Cardiac septum (tissue), 1 donor: ENCODE measurements around the gene NTHL1. TPM values are rescaled to one million over a fixed set of nuclear protein-coding genes. Genes with fewer than 3 reads are reported as not detected.

ENCODE experiments used
- DNase-seq: peaks from one replicate; pipeline ENCODE4 v3.0.0-alpha.2; 2020; ENCODE audit warnings: low spot score
- intact Hi-C: fragments of 100-400 bp; cut with DNase I; formaldehyde crosslinking; loops from one replicate; pipeline ENCODE4 v1.14.0; 2022
- long read RNA-seq: library from polyadenylated mRNA; unstranded; transcript quantifications from one replicate; pipeline ENCODE4 v2.0.0, GENCODE V29; 2021
- total RNA-seq: library from RNA; stranded (reverse); fragmentation: NEBNext Ultra II Directional; extraction: Animal tissue kit (Norgen Biotek cat#: 25700); gene quantifications from one replicate; pipeline ENCODE4 v1.2.1, GENCODE V29; 2021
- donor health status: DM: no; HTN: no; CAD: no.

NTHL1 gene
- 10.4 TPM for total RNA-seq
- long read RNA-seq, transcript NTHL1-201 (6 exons, 1,067 nt), result major isoform, 13 of 19 reads
- long read RNA-seq, partial matches to known transcripts, result 0 of 19 reads
- long read RNA-seq, other reads (novel, unspliced or antisense), result 6 of 19 reads

DNA sequence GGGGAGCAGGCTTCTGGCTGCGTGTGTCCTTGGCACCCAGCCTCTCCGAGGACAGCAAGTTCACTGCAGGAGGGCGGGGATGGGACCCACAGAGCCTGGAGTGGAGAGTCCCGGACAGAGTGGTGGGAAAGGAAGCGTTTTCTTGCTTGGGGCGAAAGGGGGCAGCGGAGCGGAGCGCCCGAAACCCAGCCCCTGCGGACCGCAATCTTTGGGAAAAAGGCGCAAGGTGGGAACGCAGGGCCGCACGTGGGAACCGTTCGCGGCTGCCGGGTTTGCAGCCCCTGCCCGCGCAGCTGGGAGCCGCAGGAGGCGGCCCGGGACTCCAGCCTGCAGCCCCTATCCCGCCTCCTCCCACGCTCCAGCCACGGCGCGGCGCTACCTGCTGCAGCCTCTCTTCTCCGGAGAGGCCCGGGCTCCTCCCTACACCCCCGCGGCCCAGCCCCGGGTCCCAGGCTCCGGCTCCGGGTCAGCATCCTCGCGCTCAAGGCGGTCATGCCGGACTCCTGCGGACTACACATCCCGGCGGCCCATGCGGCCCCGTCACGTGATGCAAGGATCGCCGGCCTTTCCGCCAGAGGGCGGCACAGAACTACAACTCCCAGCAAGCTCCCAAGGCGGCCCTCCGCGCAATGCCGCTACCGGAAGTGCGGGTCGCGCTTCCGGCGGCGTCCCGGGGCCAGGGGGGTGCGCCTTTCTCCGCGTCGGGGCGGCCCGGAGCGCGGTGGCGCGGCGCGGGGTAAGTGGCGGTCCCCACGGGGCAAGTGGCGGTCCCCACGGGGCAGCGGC lies at the start of gene NTHL1, which contains the start of gene TSC2:
NTHL1 (minus strand) TSS at position 505 of the 786 bp plus-strand sequence; CDS start at position 494, 11 bp downstream.
TSC2 (plus strand) TSS at position 656 of the 786 bp plus-strand sequence. CDS start 631 bp downstream, outside the sequence.
- peak; percentile 98 for DNase-seq
- intact Hi-C loops, result loop anchor here (5.0 kb wide), 1 partner anchor 35 kb away; no protein-coding TSS in a partner anchor

DNA sequence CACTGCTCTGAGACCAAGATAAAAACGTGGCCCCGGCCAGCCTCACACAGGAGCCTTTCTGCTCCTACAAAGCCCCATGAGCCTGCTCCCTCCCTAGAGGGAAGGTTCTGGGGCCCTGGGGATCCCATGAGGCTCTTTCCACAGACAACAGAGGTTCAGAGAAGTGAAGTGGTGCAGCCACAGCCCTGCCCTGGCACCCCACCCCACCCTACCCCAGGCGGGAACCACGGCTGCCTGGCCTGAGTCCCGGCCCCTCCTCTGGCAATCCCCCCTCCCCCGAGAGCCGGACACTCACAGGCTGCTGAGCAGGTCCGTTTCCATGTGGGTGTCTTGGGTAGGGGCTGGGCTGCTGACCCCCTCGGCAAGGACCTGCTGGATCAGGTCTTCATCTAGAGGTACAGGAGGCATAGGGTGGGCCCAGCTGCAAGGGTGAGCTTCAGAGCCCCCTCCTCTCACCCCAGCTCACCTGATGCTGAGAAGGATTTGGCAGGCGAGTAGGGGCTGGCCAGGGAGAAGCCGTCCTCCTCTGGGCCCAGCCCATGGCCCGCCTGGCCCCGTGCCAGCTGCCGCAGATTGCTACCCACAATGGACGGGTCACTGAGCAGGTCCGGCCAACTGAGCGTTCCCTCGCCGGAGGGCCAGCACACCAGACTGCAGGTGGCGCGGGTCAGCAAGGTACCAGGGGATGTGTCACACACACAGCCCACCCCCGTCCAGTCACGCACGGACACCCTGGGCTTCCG lies 49.4 kb upstream of the NTHL1 start:
- DNase-seq, result no peak
- intact Hi-C loops, result no loop called here

DNA sequence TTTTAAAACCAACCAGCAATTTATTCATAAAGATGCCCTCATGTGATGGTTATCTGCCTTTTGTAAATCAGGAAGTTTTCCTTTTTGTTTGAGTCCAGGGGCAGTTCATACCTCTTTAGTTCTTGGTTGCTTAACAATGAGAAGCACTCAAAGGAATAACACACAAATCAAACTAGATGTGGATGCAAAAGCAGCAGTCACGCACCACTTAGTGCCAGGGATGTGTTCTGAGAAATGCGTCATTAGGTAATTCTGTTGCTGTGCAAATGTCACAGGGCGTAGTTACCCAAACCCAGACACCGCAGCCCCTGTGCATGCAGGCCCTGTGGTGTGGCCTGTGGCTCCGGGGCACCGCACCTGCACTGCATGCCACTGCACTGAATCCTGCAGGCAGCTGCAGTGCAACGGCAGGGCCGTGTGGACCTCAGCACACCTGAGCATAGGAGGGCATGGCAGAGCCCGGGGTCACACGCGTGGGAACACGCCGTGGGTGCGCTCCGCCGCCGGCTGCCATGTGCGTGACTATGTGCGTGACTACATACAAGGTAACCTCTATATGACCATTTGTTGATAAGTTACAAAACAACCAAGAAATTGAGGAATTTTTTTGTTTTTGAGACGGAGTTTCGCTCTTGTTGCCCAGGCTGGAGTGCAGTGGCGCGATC lies 48.4 kb upstream of the NTHL1 start:
- intact Hi-C loops, result no loop called here
- no peak for DNase-seq

DNA sequence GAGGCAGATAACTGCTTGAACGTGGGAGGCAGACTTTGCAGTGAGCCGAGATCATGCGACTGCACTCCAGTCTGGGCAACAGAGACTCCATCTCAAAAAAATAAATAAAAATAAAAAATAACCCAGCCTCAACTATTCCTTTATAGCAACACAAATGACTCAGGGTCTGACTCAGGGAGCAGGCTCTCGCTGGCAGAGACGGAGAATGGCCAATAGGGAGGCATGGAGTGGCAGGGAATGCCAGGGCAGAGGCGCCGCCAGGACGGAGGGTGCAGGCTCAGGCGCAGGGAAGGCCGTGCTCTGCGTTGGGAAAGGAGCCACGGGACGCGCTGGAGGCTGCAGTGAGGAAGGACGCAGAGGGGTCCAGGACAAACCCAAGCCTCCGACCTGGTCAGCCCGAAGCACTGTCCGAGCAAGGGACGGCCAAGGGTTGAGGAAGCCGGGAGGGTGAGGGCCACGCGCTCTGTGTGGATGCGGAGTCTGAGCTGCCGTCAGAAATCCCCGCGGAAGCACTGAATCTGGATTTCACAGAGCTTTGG lies 47.8 kb upstream of the NTHL1 start:
- intact Hi-C loops, result no loop called here
- DNase-seq, result no peak

- intact Hi-C loops, result no loop called here
- DNase-seq, result no peak
Measured at GRCh38 chr16:2093793-2094192, 46.2 kb upstream of the NTHL1 start.

- no peak for DNase-seq
- intact Hi-C loops, result no loop called here
Measured at GRCh38 chr16:2092866-2093265, 45.2 kb upstream of the NTHL1 start.

DNA sequence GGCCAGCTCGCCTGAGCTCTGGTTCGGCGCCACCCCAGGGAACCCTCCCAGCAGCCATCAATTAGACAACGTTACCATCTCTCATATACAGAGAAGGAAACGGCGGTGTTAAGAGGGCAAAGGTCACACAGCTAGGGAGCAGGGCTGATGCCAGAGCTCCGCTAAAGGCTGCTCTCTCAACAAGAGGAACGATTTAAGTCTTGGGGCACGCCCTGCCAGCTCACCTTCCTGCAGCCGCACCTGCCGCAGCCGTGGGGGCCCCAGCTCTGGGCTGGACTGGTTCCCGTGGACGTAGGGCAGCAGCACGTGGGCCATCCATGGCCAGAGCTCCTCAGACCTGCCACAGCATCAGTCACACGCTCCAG lies 44.6 kb upstream of the NTHL1 start:
- DNase-seq, result no peak
- intact Hi-C loops, result no loop called here

GRCh38 chr16:2091547-2092255 lies 44.1 kb upstream of the NTHL1 start:
- intact Hi-C loops, result no loop called here
- no peak for DNase-seq

- intact Hi-C loops, result no loop called here
- DNase-seq, result no peak
Measured at GRCh38 chr16:2090777-2091546, 43.3 kb upstream of the NTHL1 start.

- intact Hi-C loops, result no loop called here
- DNase-seq, result no peak
Measured at GRCh38 chr16:2090481-2090776, 42.8 kb upstream of the NTHL1 start.

DNA sequence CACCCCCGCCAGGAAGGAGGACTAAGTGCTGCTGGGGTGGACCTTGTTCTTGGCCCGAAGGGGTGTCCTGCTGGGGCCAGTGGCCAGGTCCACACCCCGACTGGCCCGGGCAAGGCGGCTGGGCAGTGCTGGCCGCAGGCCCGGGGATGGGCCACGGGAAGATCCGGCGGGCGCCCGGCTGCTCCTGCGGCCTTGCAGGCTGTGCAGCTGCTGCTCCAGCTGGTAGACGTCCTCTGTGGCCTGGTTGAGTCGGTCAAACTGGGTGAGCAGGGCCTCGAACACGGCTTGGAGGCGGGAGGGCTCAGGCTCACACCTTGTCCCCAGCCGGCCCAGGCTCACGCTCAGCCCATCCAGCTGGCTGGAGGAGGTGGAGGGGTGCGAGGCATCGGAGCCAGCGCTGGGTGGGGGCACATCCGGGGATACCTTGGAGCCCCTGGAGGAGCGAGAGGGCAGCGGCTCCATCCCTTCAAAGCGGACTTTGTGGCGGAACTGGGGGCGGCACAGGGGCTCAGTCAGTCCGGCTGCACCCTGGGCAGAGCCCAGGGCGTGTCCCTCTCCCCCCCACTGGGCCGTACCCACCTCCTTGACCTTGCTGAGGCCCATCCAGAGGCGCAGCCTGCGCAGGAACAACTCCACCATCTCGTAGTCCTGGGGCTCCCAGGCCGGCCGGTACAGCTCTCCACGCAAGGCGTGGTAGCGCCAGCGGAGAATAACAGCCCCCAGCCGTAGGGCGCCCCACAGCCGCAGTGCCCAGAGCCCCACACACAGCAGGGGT lies 42.3 kb upstream of the NTHL1 start:
- intact Hi-C loops, result no loop called here
- DNase-seq, result no peak

DNA sequence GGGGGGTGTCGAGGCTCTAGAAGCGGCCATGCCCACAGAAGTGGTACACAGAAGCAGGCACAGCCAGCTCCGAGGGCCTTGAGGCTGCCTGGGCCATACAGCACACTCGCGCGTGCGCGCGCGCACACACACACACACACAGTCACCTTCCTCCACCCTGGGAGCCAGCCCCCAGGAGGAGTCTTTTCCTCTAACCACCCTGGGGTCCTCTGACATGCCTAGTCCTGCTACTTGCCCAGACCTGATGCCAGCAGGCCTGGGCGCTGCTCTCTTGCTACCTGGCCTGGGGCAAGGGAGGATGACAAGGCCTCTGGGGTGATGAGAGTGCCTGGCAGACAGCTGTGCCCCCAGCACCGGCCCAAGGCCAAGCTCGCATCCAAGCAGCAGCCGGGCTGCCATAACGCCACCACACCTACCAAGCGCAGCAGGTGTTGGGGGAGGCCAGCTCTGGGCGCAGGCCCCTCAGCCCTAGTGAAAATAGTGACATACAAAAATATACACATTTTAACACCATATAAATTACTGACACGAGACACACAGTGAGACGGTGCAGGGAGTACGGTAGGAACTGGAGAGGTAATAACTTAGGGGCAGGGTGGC lies 41.2 kb upstream of the NTHL1 start:
- no peak for DNase-seq
- intact Hi-C loops, result no loop called here

DNA sequence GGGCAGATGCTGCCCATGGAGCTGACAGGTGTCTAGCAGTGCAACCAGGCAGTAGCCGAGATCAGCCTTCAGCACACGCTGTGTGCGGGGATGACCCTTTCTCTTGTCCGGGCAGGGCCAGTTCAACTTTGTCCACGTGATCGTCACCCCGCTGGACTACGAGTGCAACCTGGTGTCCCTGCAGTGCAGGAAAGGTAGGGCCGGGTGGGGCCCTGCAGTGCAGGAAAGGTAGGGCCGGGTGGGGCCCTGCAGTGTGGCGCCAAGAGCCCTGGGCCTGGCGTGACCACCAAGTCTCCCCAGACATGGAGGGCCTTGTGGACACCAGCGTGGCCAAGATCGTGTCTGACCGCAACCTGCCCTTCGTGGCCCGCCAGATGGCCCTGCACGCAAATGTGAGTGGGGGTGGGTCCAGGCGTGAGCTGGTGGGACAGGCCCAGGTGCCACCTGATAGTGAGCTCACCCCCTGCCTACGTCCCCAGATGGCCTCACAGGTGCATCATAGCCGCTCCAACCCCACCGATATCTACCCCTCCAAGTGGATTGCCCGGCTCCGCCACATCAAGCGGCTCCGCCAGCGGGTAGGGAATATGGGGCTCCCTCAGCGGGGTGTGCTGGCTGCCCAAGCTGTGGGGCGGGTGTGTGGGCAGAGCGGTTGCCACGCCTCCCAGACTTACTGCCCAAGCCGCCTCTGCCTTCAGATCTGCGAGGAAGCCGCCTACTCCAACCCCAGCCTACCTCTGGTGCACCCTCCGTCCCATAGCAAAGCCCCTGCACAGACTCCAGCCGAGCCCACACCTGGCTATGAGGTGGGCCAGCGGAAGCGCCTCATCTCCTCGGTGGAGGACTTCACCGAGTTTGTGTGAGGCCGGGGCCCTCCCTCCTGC lies 40.4 kb upstream of the NTHL1 start:
- DNase-seq, result no peak
- intact Hi-C loops, result no loop called here

DNA sequence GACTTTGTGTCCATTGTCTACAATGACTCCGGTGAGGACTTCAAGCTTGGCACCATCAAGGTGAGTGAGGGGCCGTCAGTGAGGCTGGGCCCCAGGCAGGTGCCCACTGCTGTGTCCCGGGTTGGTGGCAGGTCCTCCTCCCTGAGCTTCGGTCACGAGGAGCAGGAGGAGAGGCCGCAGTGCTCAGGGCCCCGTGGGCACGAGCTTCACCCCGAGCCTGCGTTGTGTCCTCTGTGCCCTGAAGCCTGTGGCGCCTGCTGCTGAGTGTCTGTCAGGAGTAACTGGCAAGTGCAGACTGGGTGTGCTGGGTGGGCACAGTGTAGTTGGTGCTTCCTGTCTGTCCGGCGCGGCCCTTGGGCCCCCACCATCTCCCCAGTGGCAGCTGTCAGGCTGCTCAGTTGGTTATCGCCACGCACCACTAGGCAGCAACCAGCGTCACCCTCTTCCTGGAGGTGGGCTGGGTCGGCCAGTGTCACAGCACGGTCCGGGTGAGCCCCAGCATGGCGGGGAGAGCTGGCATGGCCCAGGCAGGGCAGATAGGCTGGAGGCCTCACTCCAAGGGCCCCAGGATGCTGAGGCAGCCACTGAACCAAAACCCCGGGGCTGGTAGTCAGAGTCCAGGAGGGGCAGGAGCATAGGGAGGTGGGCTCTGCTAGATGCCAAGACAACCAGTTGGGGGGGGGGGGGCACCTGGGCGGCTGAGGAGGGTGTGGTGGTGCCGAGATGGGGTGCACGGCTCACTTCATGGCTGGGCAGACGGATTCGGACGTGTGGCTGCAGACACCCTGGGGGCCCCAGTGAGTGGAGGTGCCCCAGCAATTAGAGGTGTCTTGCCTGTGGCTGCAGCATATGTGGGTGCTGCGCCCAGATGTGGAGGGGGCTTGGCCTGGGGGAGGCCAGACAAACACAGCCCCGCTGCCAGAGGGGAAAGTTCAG lies 39.4 kb upstream of the NTHL1 start:
- DNase-seq, result no peak
- intact Hi-C loops, result no loop called here

DNA sequence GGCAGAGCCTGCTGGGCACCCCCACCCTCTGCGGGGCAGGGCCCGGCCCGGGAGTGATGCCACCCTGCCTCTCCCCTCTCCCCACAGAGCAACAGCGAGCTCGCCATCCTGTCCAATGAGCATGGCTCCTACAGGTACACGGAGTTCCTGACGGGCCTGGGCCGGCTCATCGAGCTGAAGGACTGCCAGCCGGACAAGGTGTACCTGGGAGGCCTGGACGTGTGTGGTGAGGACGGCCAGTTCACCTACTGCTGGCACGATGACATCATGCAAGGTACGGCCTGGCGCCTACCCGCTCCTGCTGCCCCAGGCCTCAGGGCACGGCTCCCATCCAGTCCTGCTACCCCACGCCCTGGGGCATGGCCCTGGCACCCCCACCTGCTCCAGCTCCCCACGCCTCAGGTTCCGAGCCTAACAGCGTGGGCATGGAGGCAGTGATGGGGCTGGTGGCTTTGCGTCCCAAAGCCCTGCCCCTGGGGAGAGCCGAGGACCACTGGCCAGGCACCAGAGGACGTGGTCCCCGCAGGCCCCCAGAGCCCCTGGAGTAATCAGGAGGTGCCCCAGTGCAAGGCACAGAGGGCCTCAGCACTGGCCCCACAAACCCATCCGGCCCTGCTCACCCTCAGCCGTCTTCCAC lies 38.6 kb upstream of the NTHL1 start:
- intact Hi-C loops, result no loop called here
- DNase-seq, result no peak
